Tibial nerve (tissue), 4 donors: ENCODE measurements around the gene RILPL2. TPM values are rescaled to one million over a fixed set of nuclear protein-coding genes. Genes with fewer than 3 reads are reported as not detected.
"Not testable (repeated sequence)": the region's sequence is repeated elsewhere in the genome, so short reads cannot be mapped to it uniquely, and the experiment has no call there.

Source experiments
- DNase-seq, 2 donors: peaks; one replicate each; pipeline ENCODE4 v3.0.0-alpha.2; 2019; ENCODE audit warnings: low spot score in 2 of 2
- H3K27ac ChIP-seq, 4 donors: fragments of 200-600 bp; sonication (generic) in 3 of 4; one replicate each; pipeline ENCODE4 v1.5.1; 2017 to 2019; ENCODE audit warnings: mild to moderate bottlenecking in 1 of 4
- H3K27me3 ChIP-seq, 2 donors: fragments of 200-600 bp; sonication (generic) in 1 of 2; one replicate each; pipeline versions ENCODE4 v1.5.1 to v1.6.0; 2017 to 2019
- H3K36me3 ChIP-seq, 3 donors: fragments of 200-600 bp; sonication (generic); one replicate each; pipeline ENCODE4 v1.5.1; 2018 to 2019
- H3K4me1 ChIP-seq, 4 donors: fragments of 200-600 bp; sonication (generic) in 3 of 4; one replicate each; pipeline ENCODE4 v1.5.1; 2017 to 2019
- H3K4me3 ChIP-seq, 4 donors: fragments of 200-600 bp; sonication (generic) in 3 of 4; one replicate each; pipeline ENCODE4 v1.5.1; 2017 to 2019; ENCODE audit warnings: mild to moderate bottlenecking in 1 of 4, moderate library complexity in 1 of 4
- H3K9me3 ChIP-seq, 4 donors: fragments of 200-600 bp; sonication (generic) in 3 of 4; one replicate each; pipeline ENCODE4 v1.5.1; 2017 to 2019
- CTCF ChIP-seq, 5 experiments: fragments of 200-600 bp in 3 of 5; fragments of 450-650 bp in 2 of 5; sonication (generic) in 3 of 5; IDR thresholded peaks; one replicate each; pipeline ENCODE4 v1.5.1; 2016 to 2019; ENCODE audit warnings: antibody characterized with exemption in 5 of 5, mild to moderate bottlenecking in 3 of 5, moderate library complexity in 2 of 5
- EP300 ChIP-seq, 2 donors: sonication (generic); formaldehyde crosslinking; IDR thresholded peaks; one replicate each; pipeline ENCODE4 v1.6.1; 2017; ENCODE audit warnings: antibody characterized with exemption in 2 of 2, mild to moderate bottlenecking in 1 of 2
- POLR2A ChIP-seq, 2 donors: fragments of 450-650 bp; IDR thresholded peaks; one replicate each; pipeline ENCODE4 v1.6.1; 2017; ENCODE audit warnings: antibody characterized with exemption in 2 of 2, mild to moderate bottlenecking in 2 of 2, moderate library complexity in 2 of 2
- WGBS, 2 donors: methylation state at CpG; one replicate each; pipeline ENCODE4 v1.1.5; 2018; 5-methylcytosine and 5-hydroxymethylcytosine counted together
- total RNA-seq, 4 donors: library from RNA; depleted of rRNA; stranded (reverse); fragments of >200 nt; gene quantifications; one replicate each; pipeline ENCODE4 v1.1.0, GENCODE V29; 2016

The RILPL2 gene
- total RNA-seq, 4 donors from 2014 or later, result 5.2 to 6.9 (median 6.1) TPM

- DNase-seq, result no peak
- 74 to 77% methylated on average over 6 of the region's 6 CpGs for WGBS, 2 donors
- no peaks in the 10 kb centered on the region for H3K27me3 ChIP-seq
- H3K36me3 ChIP-seq, result peaks cover 0 to 54% (median 0%) of the 10 kb centered on the region in 3 donors
- TF ChIP-seq POLR2A (IDR thresholded peaks at IDR 0.05) (no peak), CTCF (IDR thresholded peaks at IDR 0.05) (no peak)
- H3K4me3 ChIP-seq, result no peak overlapping the region
- no peaks in the 10 kb centered on the region for H3K9me3 ChIP-seq
- H3K4me1 ChIP-seq, result peaks cover 0 to 18% (median 3%) of the 10 kb centered on the region in 4 donors
- H3K27ac ChIP-seq, result no peak overlapping the region
Observed at GRCh38 chr12:123428591-123428990, 7.9 kb downstream of the RILPL2 start.

GRCh38 chr12:123427036-123427769, 9.3 kb downstream of the RILPL2 start:
- H3K4me1 ChIP-seq, result peaks cover 0 to 4% (median 0%) of the 10 kb centered on the region in 4 donors
- peaks cover 0 to 66% (median 6%) of the 10 kb centered on the region in 3 donors for H3K36me3 ChIP-seq
- DNase-seq, result no peak
- H3K4me3 ChIP-seq, result no peak overlapping the region
- WGBS, 2 donors, result 92 to 93% methylated on average over 8 of the region's 8 CpGs
- H3K9me3 ChIP-seq, result no peaks in the 10 kb centered on the region
- TF ChIP-seq POLR2A (IDR thresholded peaks at IDR 0.05), result no peak
- TF ChIP-seq EP300 (IDR thresholded peaks at IDR 0.05), result no peak
- no peak for TF ChIP-seq CTCF (IDR thresholded peaks at IDR 0.05)
- no peaks in the 10 kb centered on the region for H3K27me3 ChIP-seq
- H3K27ac ChIP-seq, result no peak overlapping the region

- Histone ChIP-seq H3K27ac (no peak overlapping the region), H3K4me1 (no peaks in the 10 kb centered on the region), H3K27me3 (no peaks in the 10 kb centered on the region), H3K36me3 (peaks cover 0 to 68% (median 6%) of the 10 kb centered on the region in 3 donors), H3K9me3 (no peaks in the 10 kb centered on the region), H3K4me3 (no peak overlapping the region)
- WGBS, 2 donors, result 94 to 98% methylated on average over 2 of the region's 2 CpGs
- no peak for TF ChIP-seq POLR2A (IDR thresholded peaks at IDR 0.05)
- no peak for TF ChIP-seq CTCF (IDR thresholded peaks at IDR 0.05)
- no peak for TF ChIP-seq EP300 (IDR thresholded peaks at IDR 0.05)
- no peak for DNase-seq
Observed at GRCh38 chr12:123421314-123421713, 15.2 kb downstream of the RILPL2 start.

GRCh38 chr12:123410041-123410412, 26.5 kb downstream of the RILPL2 start:
- no peaks in the 10 kb centered on the region for H3K27me3 ChIP-seq
- H3K36me3 ChIP-seq, result peaks cover 1 to 71% (median 15%) of the 10 kb centered on the region in 3 donors
- no peak overlapping the region for H3K4me3 ChIP-seq
- H3K9me3 ChIP-seq, result no peaks in the 10 kb centered on the region
- DNase-seq, result no peak
- TF ChIP-seq EP300 (IDR thresholded peaks at IDR 0.05), result no peak
- no peak for TF ChIP-seq CTCF (IDR thresholded peaks at IDR 0.05)
- TF ChIP-seq POLR2A (IDR thresholded peaks at IDR 0.05), result no peak
- 88 to 93% methylated on average over 5 of the region's 5 CpGs for WGBS, 2 donors
- no peak overlapping the region for H3K27ac ChIP-seq
- H3K4me1 ChIP-seq, result no peaks in the 10 kb centered on the region

- not testable (repeated sequence) for H3K9me3 ChIP-seq, H3K27me3 ChIP-seq, H3K4me3 ChIP-seq, H3K4me1 ChIP-seq, DNase-seq, H3K27ac ChIP-seq
- H3K36me3 ChIP-seq, result peaks cover 2 to 71% (median 21%) of the 10 kb centered on the region in 3 donors
- WGBS, 2 donors, result 81 to 87% methylated on average over 11 of the region's 11 CpGs
Observed at GRCh38 chr12:123409284-123410040, 27.0 kb downstream of the RILPL2 start.

- H3K9me3 ChIP-seq, H3K4me3 ChIP-seq, DNase-seq, H3K4me1 ChIP-seq, H3K27ac ChIP-seq, H3K27me3 ChIP-seq: not testable (repeated sequence)
- WGBS, 2 donors, result 95 to 96% methylated on average over 5 to 6 of the region's 7 CpGs
- peaks cover 6 to 73% (median 27%) of the 10 kb centered on the region in 3 donors for H3K36me3 ChIP-seq
Observed at GRCh38 chr12:123408619-123409018, 27.9 kb downstream of the RILPL2 start.

- H3K4me1 ChIP-seq, H3K27ac ChIP-seq, H3K4me3 ChIP-seq, DNase-seq, H3K9me3 ChIP-seq, H3K27me3 ChIP-seq: not testable (repeated sequence)
- H3K36me3 ChIP-seq, result peaks cover 6 to 73% (median 27%) of the 10 kb centered on the region in 3 donors
- WGBS, 2 donors, result 66 to 68% methylated on average over 12 to 15 of the region's 15 CpGs
Observed at GRCh38 chr12:123407934-123408333, 28.6 kb downstream of the RILPL2 start.

- H3K27me3 ChIP-seq, H3K9me3 ChIP-seq, H3K27ac ChIP-seq, DNase-seq, H3K4me3 ChIP-seq, H3K4me1 ChIP-seq: not testable (repeated sequence)
- H3K36me3 ChIP-seq, result peaks cover 6 to 75% (median 27%) of the 10 kb centered on the region in 3 donors
- WGBS, 2 donors, result 90 to 93% methylated on average over 15 of the region's 15 CpGs
Observed at GRCh38 chr12:123407269-123407668, 29.2 kb downstream of the RILPL2 start.
